Fibroblast of villous mesenchyme (primary cell): ENCODE data around the gene USP21. TPM values are rescaled to one million over a fixed set of nuclear protein-coding genes. Genes with fewer than 3 reads are reported as not detected.
"Not testable (repeated sequence)": the region's sequence is repeated elsewhere in the genome, so short reads cannot be mapped to it uniquely, and the experiment has no call there.

ENCODE experiments used
- DNase-seq: peaks from one replicate; pipeline ENCODE4 v3.0.0-alpha.2; 2010; ENCODE audit warnings: low read depth
- H3K4me3 ChIP-seq: 2 replicates; pipeline ENCODE4 v1.5.1; 2011; ENCODE audit warnings: low read depth, mild to moderate bottlenecking, low read length
- CTCF ChIP-seq: IDR thresholded peaks from 2 replicates; pipeline ENCODE4 v1.5.1; 2012; ENCODE audit warnings: low read depth, mild to moderate bottlenecking, low read length; ENCODE audit not compliant: insufficient read depth
- total RNA-seq: library from RNA; depleted of rRNA; stranded (reverse); fragments of >200 nt; gene quantifications from 2 replicates; pipeline ENCODE4 v1.2.3, GENCODE V29; 2012

Gene USP21
- total RNA-seq: 8.1 and 8.6 TPM in 2 replicates

- peak; percentile 88 for DNase-seq
- peak within 1 kb of the TSS; percentile 93 for H3K4me3 ChIP-seq
- peak; percentile 46 for TF ChIP-seq CTCF
Measured at GRCh38 chr1:161159087-161159912, at the start of gene USP21. USP21 (plus strand) TSS chr1:161159500; CDS start chr1:161160641, 1,141 bp downstream.

GRCh38 chr1:161111117-161111516, 48.2 kb upstream of the USP21 start:
- DNase-seq: no peak
- no peak for TF ChIP-seq CTCF

GRCh38 chr1:161111527-161111926, 47.8 kb upstream of the USP21 start:
- H3K4me3 ChIP-seq: no peak overlapping the region
- TF ChIP-seq CTCF: no peak
- DNase-seq: no peak

More at GRCh38 chr1:161111117-161111516, 48.2 kb upstream of the USP21 start:
- no peak overlapping the region for H3K4me3 ChIP-seq

GRCh38 chr1:161113915-161114314, 45.4 kb upstream of the USP21 start:
- DNase-seq: no peak
- H3K4me3 ChIP-seq: no peak overlapping the region
- TF ChIP-seq CTCF: no peak

- peak; percentile 27 for DNase-seq
- TF ChIP-seq CTCF: no peak
- H3K4me3 ChIP-seq: no peak overlapping the region
Measured at GRCh38 chr1:161114556-161114955, 44.7 kb upstream of the USP21 start.

- no peak for TF ChIP-seq CTCF
- H3K4me3 ChIP-seq: no peak overlapping the region
- DNase-seq: peak; percentile 91
Measured at GRCh38 chr1:161115132-161115711, 44.1 kb upstream of the USP21 start.

GRCh38 chr1:161115961-161116360, 43.3 kb upstream of the USP21 start:
- not testable (repeated sequence) for H3K4me3 ChIP-seq, DNase-seq
